Activated naive CD4-positive, alpha-beta T cell treated with anti-CD3 and anti-CD28 coated beads, Interleukin-2, amount 50 U/mL, for 72 hours (primary cell): ENCODE results near the gene LINGO3. TPM values are rescaled to one million over a fixed set of nuclear protein-coding genes. Genes with fewer than 3 reads are reported as not detected.

ENCODE experiments used
- ATAC-seq, 2 donors: fragments of 150-1000 bp; cut with Tn5 transposase; 2 replicates each; pipeline ENCODE4 v1.10.0; 2021; ENCODE audit warnings: mild to moderate bottlenecking in 2 of 2, moderate library complexity in 2 of 2
- DNase-seq, 2 donors: peaks; one replicate each; pipeline ENCODE4 v3.0.0; 2021 to 2022; ENCODE audit warnings: low spot score in 2 of 2
- H3K27ac Mint-ChIP-seq, 2 donors: one replicate each; pipeline ENCODE4 v1.8.0; 2022; ENCODE audit warnings: mild to moderate bottlenecking in 2 of 2, mixed read lengths in 2 of 2
- H3K36me3 Mint-ChIP-seq, 2 donors: one replicate each; pipeline ENCODE4 v1.8.0; 2022; ENCODE audit warnings: mixed read lengths in 2 of 2
- H3K9me3 Mint-ChIP-seq, 2 donors: one replicate each; pipeline ENCODE4 v1.8.0; 2022; ENCODE audit warnings: mixed read lengths in 2 of 2
- total RNA-seq, 2 donors: library from RNA; stranded (reverse); gene quantifications; one replicate each; pipeline ENCODE4 v1.2.3, GENCODE V29; 2022

LINGO3 gene
- total RNA-seq, 2 donors from 2014 or later, result 0.25 TPM; not detected in 1

DNA sequence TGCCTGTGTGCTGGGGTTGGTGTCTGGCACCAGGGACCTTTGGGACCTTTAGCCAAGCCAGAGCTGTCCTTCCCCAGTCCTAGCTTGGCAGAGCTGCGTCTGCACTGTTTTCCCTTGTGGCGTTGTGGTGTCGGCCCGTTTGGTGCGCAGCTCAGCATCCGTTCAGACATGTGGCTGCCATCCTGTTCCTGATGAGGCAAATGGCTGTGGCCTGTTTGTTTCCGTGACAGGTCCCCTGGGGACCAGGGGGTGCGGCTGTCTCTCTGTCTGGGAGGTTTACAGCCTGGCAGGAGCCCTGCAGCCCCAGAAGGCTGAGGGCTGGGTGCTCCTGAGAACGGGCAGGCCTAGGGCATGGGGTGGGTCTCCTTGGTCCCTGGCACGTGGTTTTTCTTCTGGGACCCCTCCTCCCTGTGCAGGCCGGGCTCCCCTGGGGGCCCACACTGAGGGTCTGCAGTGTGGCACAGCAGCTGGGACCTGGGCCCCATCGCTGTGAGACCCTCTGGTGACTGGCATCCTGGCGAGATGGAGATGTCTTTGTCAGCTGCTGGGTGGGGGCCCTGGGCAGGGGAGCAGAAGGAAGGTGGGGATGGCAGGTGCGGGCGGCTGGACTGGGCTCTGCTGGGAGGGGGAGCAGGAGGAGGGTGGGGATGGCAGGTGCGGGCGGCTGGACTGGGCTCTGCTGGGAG lies 24.5 kb upstream of the LINGO3 start:
- Mint-ChIP-seq H3K27ac (peak overlapping the region; percentile 72 to 90), H3K36me3 (peaks cover 30 to 33% of the 10 kb centered on the region in 2 donors), H3K9me3 (peaks cover 9 to 11% of the 10 kb centered on the region in 2 donors)
- peak in 1 of 2 donors; percentile 45 for ATAC-seq
- no peak for DNase-seq

DNA sequence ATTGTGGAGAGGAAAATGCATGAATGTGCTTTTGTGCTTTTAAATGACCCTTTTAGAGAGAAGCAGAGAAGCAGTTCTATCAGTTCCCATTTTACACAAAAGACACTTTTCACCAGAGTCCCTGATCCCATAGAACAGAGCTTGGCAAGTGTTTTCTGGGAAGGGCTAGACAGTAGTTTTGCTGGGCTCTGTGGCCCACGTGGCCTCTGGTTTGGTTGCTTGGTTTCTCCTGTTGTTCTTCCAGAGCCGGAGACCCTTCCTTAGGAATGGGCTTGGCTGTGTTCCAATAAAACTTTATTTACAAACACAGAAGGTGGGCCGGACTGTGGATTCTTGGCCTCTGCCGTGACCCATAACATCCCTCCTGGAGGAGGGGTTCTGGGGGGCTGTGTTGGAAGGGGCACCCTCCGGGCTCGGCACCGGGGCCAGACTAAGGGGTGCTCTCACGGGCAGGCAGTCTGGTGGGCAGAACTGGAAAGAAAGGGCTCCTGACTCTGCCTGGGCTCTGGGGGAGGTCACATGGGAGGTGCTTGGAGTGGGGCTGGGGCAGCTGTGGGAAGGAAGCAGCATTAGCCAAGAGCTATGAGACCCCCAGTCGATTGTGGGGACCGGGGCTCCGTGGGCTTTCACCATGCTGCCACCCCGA lies 23.8 kb upstream of the LINGO3 start:
- peak overlapping the region; percentile 55 to 90 for H3K27ac Mint-ChIP-seq
- ATAC-seq, result no peak

DNA sequence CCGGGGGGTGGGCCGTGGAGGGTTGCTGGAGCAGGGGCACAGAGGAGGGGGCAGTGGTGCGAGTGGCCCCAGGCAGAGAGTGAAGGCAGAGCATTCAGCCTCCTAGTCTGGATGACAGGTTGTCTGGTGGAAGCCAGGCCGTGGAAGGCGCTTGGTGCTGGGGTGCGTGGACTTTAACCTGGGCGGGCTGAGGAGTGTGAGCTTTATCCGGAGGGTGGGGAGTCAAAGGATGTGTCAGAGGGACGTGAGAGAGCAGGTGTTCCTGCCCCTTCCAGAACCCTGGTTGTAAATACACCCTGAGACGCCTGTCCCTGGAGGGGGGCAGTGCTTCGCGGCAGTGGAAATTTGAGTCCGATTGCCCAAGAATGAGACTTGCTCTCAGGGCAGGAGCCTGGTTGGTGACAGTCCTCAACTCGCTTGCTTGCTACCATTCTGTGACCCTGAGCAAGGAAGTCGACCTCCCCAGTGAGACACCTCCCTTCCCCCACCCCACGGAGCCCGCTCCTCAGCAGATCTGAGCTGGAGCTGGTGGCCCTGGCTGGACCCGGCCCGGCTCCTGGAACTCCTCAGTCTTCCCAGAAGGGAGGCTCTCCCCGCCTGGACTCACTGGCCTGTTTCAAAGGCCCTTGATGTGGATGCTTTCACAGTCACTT lies 22.8 kb upstream of the LINGO3 start:
- Mint-ChIP-seq H3K9me3 (peaks cover 2 to 5% of the 10 kb centered on the region in 2 donors), H3K27ac (peak overlapping the region; percentile 20 to 90), H3K36me3 (peaks cover 24 to 34% of the 10 kb centered on the region in 2 donors)
- no peak for DNase-seq
- ATAC-seq, result no peak

More for the DNA sequence above, 23.8 kb upstream of the LINGO3 start:
- Mint-ChIP-seq H3K9me3 (peaks cover 9 to 11% of the 10 kb centered on the region in 2 donors), H3K36me3 (peaks cover 33 to 35% of the 10 kb centered on the region in 2 donors)
- no peak for DNase-seq

DNA sequence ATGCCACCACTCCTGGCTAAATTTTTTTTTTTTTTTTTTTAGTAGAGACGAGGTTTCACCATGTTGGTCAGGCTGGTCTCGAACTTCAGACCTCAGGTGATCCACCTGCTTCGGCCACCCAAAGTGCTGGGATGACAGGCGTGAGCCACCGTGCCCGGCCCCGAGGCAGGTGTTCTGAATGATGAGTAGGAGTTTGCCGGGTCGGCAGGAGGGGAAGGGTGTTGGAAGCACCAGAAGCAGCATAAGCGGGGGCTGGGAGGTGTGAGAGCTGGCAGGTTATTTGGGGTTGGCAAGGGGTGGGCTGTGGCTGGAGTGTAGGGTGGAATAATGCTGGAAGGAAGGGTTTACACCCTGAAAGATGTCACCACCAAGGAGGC lies 22.3 kb upstream of the LINGO3 start:
- Mint-ChIP-seq H3K36me3 (peaks cover 27 to 34% of the 10 kb centered on the region in 2 donors), H3K27ac (peak overlapping the region; percentile 20 to 90), H3K9me3 (peaks cover 0 to under 1% of the 10 kb centered on the region in 2 donors)
- ATAC-seq (no peak), DNase-seq (no peak)

DNA sequence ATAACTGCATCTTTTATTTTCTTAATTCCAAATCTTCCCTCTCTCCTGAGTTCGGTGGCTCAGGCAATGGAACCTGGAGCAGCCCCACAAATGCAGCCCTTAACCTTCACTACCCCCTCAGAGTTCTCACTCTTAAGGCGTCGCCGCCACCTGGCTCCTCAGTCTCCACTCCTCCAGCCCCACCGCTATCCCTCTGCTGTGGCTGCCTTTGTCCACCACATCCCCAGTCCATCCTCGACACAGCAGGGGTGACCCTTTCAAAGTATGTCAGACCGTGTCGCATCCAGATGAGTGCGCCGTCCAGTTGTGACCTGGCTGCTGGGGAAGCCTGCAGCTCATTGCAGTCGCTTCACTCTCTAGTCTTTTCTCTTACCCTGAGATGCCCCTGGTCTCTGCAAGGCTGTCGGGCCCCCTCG lies 21.6 kb upstream of the LINGO3 start:
- H3K9me3 Mint-ChIP-seq, result no peaks in the 10 kb centered on the region
- peak overlapping the region; percentile 85 to 90 for H3K27ac Mint-ChIP-seq
- DNase-seq, result no peak
- peaks cover 27 to 31% of the 10 kb centered on the region in 2 donors for H3K36me3 Mint-ChIP-seq
- ATAC-seq, result no peak

DNA sequence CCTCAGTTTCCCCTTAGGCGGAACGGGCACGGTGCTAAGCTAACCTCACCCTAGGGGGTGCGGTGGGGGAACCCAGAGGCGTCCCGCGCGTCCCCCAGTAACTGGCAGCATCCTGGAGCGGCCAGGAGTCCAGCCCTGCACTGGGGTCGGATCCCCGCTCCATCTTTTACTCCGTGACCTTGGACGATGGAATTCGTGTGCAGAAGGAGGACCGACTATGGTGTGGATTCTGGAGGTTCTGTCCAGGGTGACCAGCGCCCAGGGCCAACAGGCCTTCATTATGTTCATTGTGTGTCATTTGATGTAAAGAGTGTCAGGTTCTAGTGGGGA lies 21.2 kb upstream of the LINGO3 start:
- Mint-ChIP-seq H3K36me3 (peaks cover 27 to 31% of the 10 kb centered on the region in 2 donors), H3K27ac (peak overlapping the region; percentile 85 to 90), H3K9me3 (no peaks in the 10 kb centered on the region)
- ATAC-seq, result no peak
- no peak for DNase-seq

DNA sequence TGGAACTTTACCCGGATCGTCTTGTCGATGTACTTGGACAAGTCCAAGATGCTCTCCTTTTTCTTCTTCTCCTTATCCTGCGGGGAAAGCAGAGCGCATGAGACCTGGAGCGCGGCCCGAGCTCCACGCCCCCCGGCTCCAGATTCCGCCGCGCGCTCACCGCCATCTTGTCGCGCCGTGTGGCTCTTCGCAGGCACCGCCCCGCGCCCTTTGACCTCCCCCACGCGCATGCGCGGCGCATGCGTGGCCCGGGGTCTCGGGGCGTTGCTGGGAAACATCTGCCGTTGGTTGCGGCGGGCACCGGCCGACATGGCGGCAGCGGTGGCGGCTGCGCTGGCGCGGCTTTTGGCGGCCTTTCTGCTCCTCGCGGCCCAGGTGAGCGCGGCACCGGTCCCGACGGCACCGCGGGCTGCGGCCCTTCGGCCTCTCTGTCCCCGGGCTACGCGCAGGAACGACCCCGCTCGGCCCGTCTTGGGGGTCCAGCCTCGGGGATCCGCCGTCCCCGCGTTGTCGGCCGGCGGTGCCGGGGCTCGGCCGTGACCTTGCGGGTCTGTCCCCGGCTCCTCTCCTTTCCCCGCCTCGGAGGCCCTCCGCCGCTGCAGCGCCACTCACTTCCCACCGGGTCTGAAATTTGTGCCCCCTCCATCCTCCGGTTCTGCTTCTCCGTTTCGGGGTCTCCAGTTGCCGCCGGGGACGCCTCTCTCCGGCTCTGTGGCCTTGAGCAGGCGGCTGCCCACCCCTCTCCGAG lies 20.6 kb upstream of the LINGO3 start, which contains the start of the genes LSM7 and SPPL2B:
Gene LSM7 (minus strand): TSS at position 186 of the 748 bp plus-strand sequence. CDS start 20 bp downstream, at position 166.
Gene SPPL2B (plus strand): TSS at position 284 of the 748 bp plus-strand sequence. CDS start 26 bp downstream, at position 310.
- DNase-seq (peak; percentile 93), ATAC-seq (peak; percentile 81 to 82)
- H3K27ac Mint-ChIP-seq, result peak within 1 kb of the TSS; percentile 90 to 99
- peaks cover 27 to 31% of the 10 kb centered on the region in 2 donors for H3K36me3 Mint-ChIP-seq
- H3K9me3 Mint-ChIP-seq, result no peaks in the 10 kb centered on the region

DNA sequence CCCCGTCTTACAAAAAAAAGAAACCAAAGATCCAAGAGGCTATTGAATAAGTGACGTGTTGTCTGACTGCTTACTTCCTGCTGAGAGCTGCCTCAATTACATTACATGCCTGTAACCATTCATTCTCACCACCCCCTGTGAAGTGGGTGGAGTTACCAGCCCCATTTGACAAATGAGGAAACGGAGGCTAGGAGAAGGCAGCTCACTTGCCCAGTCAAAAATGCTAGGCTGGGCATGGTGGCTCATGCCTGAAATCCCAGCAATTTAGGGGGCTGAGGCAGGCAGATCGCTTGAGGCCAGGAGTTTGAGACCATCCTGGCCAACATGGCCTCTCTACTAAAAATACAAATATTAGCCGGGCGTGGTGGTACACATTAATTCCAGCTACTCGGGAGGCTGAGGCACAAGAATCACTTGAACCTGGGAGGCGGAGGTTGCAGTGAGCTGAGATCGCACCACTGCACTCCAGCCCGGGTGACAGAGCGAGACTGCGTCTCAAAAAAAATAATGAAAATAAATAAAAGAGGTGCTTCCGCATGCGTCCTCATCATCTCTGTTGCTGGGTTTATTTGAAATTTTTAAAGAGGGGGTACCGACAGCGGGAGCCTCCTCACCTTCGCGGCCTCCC lies 19.9 kb upstream of the LINGO3 start:
- DNase-seq (peak; percentile 70 to 72), ATAC-seq (peak; percentile 80 to 89)
- Mint-ChIP-seq H3K36me3 (peaks cover 27 to 31% of the 10 kb centered on the region in 2 donors), H3K9me3 (no peaks in the 10 kb centered on the region), H3K27ac (peak overlapping the region; percentile 90 to 99)

DNA sequence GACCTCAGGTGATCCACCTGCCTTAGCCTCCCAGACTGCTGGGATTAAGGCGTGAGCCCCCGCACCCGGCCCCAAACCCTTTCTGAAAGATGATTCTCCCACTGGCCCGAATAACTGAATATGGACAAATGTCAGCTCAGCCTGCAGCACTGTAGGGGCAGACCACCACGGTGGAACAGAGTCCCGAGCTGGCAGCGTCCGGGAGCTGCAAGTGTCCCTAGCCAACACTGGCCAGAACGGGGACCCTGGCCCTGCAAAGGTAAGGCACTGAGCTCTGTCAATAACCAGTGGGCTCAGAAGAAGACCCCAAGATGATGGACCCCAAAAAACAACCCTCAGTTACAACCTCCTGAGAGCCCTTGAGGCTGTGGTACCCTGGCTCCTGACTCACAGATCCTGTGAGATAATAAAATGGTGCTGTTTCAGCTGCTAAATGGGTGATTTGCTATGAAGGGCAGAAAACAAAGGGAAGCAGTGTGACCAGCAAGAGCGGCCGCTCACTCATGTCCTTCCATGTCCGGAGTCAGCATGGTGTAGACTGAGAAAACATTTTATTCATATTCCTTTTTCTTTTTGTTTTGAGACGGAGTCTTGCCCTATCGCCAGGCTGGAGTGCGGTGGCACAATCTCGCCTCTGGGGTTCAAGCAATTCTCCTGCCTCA lies 18.9 kb upstream of the LINGO3 start:
- ATAC-seq, result no peak
- no peak for DNase-seq
- Mint-ChIP-seq H3K9me3 (no peaks in the 10 kb centered on the region), H3K27ac (peak overlapping the region; percentile 90 to 99), H3K36me3 (peaks cover 27 to 31% of the 10 kb centered on the region in 2 donors)

DNA sequence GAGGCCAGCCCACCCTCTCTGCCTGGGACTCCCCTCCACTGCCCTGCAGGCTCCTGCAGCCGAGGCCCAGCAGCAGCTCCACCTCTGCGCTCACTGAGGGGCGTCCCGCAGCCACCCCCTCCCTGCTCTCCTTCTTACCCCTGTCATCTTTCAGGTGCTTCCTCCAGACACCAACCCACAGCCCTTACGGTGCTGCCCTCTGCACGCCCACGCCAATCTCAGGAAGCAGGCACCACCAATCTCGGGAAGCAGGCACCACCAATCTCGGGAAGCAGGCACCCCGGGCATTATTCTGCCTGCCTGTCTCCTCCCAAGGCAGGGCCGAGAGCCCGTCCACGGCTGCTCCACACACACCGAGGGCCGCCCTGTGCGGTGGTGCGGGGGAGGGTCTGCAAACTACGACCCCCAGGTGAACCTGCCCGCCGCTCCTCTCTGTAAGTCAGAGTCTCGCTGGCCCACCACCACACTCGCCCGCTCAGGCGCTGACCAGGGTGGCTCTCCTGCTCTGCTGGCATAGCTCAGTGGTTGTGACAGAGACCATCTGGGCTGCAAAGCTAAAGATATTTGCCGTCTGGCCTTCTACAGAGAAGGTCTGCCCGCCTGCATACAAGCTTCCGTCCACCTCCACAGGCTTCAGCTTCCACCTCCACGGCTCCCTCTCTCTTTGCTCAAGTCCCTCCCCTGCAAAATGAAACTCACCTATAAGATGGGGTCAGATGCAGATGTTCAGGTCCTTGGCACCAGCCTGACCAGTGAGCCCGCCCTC lies 17.5 kb upstream of the LINGO3 start:
- DNase-seq (no peak), ATAC-seq (no peak)
- Mint-ChIP-seq H3K9me3 (no peaks in the 10 kb centered on the region), H3K27ac (peak overlapping the region in 1 of 2 donors; percentile 89), H3K36me3 (peaks cover 27 to 31% of the 10 kb centered on the region in 2 donors)

DNA sequence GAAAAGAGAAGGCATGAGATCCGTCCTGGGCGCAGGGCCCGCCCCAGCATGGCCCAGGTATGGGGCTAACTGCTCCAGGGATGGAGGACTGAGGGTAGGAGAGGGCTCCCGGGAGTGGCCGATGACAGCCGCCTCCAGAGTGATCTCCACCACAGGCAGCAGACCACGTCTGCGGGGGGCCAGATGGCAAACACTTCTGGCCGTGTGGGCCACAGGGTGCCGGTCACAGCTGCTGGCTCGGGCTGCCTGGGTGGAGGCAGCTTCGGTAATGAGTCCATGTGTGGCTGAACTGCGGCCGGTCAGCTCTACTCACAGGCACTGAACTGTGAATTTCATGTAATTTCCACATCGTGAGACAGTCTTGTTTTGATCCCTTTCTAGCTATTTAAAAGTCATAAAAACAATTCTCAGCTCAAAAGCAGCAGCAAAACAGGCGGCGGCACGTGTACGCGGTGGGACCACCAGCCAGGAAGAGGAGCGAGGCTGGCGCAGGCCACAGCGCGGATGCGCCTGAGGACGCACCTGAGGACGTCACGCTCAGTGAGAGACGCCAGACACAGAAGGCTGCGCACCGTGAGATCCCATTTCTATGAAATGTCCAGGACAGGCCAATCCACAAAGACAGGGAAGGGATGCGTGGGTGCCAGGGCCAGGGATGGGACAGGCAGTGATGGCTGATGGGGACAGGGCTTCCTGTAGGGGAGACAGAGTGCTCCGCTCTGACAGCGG lies 16.4 kb upstream of the LINGO3 start:
- Mint-ChIP-seq H3K9me3 (no peaks in the 10 kb centered on the region), H3K27ac (peak overlapping the region in 1 of 2 donors; percentile 53), H3K36me3 (peaks cover 23 to 27% of the 10 kb centered on the region in 2 donors)
- DNase-seq (no peak), ATAC-seq (no peak)

DNA sequence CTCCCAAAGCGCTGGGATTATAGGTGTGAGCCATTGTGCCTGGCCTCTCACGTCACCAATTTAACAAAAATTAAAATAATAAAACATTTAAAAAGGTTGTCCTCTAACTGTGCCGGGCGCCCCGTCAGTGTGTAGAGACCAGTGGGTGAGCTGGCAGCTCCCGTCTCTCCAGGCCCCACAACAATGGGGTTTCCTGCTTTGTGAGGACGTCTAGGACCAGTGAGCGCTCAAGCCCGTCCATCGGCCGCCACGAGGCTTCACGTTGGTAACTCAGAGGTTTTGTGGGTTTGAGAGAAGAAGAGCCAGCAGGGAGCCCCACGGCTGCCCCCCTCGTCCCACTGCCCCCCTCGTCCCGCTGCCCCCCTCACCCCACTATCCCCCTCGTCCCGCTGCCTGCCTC lies 15.8 kb upstream of the LINGO3 start:
- ATAC-seq (no peak), DNase-seq (no peak)
- Mint-ChIP-seq H3K9me3 (no peaks in the 10 kb centered on the region), H3K27ac (no peak overlapping the region), H3K36me3 (peaks cover 17 to 22% of the 10 kb centered on the region in 2 donors)

DNA sequence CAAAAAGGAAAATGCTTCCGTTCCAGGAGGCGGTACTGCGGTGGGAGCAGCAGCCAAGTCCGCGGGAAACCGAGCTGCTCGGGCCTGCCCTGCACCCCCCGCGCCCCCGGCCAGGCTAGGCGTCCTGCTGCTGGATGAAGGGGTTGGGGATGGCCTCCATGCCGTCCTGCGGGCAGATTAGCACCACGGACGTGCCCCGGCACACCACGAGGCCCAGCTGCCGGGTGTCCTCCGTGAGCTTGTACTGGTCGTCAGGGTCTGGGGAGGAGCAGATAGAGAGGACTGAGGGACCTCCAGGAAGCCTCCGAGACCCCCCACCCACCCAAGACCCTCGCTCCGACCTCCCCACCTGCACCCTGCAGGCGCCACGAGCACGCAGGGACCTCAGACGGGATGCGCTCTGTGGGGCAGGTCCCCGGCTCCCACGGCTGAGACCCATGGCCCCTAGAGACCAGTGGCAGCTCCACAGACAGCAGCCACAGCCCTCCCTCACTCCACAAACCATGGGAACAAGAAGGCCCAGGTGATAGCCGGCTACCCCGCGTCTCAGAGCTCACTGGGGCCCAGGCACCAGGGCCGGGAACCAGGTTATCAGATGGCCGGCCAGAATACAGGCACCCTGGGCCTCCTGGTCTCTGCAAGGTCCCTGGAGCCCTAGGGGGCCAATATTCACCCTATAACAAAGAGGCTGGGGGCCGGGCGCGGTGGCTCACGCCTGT lies 13.8 kb upstream of the LINGO3 start:
- H3K27ac Mint-ChIP-seq, result peak overlapping the region in 1 of 2 donors; percentile 79

DNA sequence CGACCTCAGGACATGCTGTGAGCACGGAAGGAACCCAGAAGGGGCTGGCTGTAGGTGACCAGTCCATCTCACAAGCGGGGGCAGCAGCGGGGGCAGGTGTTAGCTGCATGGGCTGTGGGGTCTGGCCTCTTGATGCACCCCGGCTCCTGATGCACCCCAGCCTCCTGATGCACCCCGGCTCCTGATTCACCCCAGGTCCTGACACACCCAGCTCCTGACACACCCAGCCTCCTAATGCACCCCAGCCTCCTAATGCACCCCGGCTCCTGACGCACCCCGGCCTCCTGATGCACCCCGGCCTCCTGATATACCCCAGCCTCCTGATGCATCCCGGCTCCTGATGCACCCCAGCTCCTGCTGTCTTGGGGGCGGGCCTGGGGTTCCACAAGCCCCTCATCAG lies 13.0 kb upstream of the LINGO3 start:
- Mint-ChIP-seq H3K36me3 (peaks cover 4 to 7% of the 10 kb centered on the region in 2 donors), H3K9me3 (no peaks in the 10 kb centered on the region), H3K27ac (no peak overlapping the region)
- DNase-seq (no peak), ATAC-seq (no peak)

More for the DNA sequence above, 13.8 kb upstream of the LINGO3 start:
- DNase-seq (no peak), ATAC-seq (no peak)
- Mint-ChIP-seq H3K36me3 (peaks cover 4 to 9% of the 10 kb centered on the region in 2 donors), H3K9me3 (no peaks in the 10 kb centered on the region)
